ENCODE results near the gene ATXN7L1.

DNA sequence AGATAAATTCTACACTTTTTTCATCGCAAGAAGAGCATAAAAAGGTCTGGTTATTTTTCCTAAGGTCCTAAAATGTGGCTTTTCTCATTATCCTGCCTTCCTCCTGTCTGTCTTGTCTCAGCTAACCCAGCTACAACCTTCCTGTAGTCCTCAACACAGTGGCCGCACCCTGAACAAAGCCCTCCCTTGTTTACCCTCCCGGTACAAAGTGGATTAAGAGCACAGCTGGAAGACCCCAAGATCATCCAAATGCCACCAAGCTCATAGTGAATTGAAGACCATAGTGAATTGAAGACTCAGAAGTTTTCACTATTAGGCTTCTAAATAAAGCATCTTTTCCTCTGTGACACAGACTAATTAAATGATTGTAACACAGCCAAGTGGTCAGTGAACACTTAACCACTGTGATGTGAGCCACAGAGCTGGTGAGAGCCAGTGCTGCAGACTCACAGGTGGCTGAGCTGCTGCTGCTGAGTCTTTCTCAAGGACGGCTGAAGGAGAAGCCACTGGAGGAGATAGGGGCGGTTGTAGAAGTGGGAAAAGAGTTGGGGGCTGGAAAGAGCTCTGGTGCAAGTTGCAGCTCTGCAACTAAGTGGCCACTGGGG lies 123.6 kb downstream of the ATXN7L1 start:
- TF ChIP-seq, protein P1, sequence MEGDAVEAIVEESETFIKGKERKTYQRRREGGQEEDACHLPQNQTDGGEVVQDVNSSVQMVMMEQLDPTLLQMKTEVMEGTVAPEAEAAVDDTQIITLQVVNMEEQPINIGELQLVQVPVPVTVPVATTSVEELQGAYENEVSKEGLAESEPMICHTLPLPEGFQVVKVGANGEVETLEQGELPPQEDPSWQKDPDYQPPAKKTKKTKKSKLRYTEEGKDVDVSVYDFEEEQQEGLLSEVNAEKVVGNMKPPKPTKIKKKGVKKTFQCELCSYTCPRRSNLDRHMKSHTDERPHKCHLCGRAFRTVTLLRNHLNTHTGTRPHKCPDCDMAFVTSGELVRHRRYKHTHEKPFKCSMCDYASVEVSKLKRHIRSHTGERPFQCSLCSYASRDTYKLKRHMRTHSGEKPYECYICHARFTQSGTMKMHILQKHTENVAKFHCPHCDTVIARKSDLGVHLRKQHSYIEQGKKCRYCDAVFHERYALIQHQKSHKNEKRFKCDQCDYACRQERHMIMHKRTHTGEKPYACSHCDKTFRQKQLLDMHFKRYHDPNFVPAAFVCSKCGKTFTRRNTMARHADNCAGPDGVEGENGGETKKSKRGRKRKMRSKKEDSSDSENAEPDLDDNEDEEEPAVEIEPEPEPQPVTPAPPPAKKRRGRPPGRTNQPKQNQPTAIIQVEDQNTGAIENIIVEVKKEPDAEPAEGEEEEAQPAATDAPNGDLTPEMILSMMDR (IDR thresholded peaks at IDR 0.05): no peak
- TF ChIP-seq EP300 (IDR thresholded peaks at IDR 0.05) (no peak), POLR2A (IDR thresholded peaks at IDR 0.05; ENCODE audit: low read depth) (no peak)

All from esophagus muscularis mucosa (tissue), 4 donors.